Measurements from ENCODE around the gene TAS2R39. TPM values are rescaled to one million over a fixed set of nuclear protein-coding genes. Genes with fewer than 3 reads are reported as not detected.
A peak's percentile ranks its signal among the peaks of the same experiment; 100 is the strongest.
"Not testable (repeated sequence)": the region's sequence is repeated elsewhere in the genome, so short reads cannot be mapped to it uniquely, and the experiment has no call there.

The TAS2R39 gene
- total RNA-seq, 1 experiment from 2014 or later = not detected

DNA sequence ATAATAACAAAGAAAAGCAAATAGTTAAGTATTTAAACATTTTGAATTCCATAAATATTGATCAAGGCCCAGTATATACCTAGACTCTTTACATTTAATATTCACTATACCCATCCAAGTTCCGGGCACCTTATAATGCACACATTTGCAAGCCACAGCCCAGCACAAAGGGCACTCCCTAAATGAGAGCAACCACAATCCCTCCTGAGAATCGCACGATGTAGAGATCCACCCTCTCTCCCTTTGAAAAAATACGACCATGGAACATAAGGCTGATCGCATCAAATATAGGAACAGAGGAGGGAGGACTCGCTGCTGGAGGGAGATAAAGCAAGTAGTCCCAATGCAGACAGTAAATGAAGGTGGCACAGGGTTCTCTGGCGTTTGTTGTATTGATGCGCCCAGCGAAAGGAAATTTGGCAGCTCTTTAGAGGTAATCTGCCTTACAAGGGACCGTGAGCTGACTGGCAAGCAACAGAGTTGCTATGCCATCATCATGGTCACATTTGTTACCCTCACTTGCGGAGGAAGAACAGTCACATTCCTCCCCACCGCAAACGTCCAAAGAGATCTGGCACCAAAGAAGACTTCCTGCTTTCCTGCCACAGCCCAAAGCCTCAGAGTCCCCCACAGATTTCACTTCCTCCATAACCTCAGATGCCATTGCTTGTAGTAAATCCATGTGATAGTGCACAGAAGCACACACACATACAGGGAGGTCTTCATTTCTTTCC lies 22.5 kb downstream of the TAS2R39 start:
- no peak for DNase-seq (ENCODE audit: low read depth, low spot score)
- in situ Hi-C loops (cut with HindIII; ENCODE audit: low pct_unique_long_range_greater_than_20kb, low sequenced_read_pairs) = loop anchor here (25.0 kb wide), 1 partner anchor 193 kb away; no protein-coding TSS in a partner anchor

DNA sequence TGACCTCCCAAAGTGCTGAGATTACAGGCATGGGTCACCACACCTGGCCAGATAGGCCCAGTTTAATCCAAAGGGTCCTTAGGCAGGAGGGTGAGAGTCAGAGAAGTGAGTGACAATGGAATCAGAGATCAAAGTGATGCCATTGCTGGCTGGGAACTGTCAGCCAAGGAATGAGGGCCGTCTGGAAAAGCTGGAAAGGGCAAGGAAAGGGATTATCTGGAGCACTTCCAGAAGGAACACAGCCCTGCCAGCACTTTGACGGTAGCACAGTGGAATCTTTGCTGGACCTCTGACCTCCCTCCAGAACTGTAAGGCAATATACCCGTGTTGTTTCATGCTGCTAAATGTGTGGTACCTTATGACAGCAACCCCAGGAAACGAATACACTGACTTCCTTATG lies 27.3 kb downstream of the TAS2R39 start:
- in situ Hi-C loops (cut with HindIII; ENCODE audit: low pct_unique_long_range_greater_than_20kb, low sequenced_read_pairs) = loop anchor here (25.0 kb wide), 1 partner anchor 198 kb away; no protein-coding TSS in a partner anchor
- DNase-seq (ENCODE audit: low read depth, low spot score) = no peak

DNA sequence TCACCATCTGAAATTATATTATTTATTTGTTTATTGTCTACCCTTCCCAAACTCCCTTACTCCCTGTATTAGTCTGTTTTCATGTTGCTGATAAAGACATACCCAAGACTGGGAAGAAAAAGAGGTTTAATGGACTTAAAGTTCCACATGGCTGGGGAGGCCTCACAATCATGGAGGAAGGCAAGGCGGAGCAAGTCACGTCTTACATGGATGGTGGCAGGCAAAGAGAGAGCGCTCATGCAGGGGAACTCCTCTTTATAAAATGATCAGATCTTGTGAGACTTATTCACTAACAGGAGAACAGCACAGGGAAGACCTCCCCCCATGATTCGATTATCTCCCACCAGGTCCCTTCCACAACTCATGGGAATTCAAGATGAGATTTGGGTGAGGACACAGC lies 30.3 kb downstream of the TAS2R39 start:
- DNase-seq (ENCODE audit: low read depth, low spot score) = not testable (repeated sequence)
- in situ Hi-C loops (cut with HindIII; ENCODE audit: low pct_unique_long_range_greater_than_20kb, low sequenced_read_pairs) = loop anchor here (25.0 kb wide), 1 partner anchor 201 kb away; no protein-coding TSS in a partner anchor

DNA sequence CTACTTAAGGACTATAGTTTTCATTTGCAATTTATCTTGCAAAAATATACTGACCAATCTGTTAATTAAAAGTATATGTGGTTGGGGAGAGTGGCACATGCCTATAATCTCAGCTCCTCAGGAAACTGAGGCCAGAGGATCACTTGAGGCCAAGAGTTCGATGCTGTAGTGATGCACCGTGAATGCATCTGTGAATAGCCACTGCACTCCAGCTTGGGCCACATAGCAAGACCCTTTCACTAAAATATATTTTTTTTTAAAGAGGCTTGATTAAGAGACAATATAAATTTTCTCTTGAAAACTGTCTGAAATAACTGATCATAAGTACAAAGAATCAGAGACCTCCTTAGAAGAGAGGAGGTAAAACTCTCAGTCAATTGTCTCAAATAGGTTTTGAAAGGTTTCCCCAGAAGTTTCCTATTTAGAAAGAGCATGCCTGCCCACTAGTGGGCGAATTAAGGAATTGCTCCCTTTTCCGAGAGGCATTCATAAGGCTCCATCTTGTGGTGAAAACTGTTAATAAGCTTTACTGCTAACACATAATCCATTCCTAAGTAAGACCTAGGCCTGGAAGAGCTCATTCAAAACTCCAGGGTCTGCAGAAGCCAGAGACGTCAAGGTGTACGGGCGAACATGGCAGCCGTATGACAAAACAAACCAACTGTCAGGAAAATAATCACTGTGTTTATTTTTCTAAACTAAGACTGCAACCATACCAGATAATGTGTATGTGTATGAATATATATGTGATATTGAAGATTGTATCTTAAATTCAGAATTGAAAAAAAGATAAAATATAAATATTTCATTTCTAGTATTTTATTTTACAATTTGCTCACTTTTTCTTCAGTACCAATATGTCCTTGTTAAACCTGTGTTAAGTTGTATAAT lies 31.8 kb downstream of the TAS2R39 start:
- in situ Hi-C loops (cut with HindIII; ENCODE audit: low pct_unique_long_range_greater_than_20kb, low sequenced_read_pairs) = loop anchor here (25.0 kb wide), 1 partner anchor 203 kb away; no protein-coding TSS in a partner anchor
- DNase-seq (ENCODE audit: low read depth, low spot score) = peak; percentile 93

DNA sequence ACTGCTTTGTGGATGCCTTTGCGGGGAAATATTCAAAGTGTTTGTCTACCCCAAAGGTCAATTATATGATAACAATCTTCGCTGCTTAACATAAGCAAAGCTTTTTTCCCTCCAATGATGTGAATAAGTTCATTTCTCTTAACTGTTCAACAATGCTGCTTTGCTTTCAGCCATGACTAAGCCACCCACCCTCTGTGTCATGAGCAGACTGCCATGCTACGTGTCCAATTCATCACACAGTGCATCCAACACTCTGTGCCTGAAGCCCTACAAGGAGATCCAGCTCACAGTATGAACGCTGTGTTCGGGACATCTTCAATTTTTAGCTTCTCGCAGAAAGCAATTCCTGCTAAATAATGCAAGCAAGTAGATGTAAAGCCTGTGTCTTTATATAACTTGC lies 32.9 kb downstream of the TAS2R39 start:
- in situ Hi-C loops (cut with HindIII; ENCODE audit: low pct_unique_long_range_greater_than_20kb, low sequenced_read_pairs) = loop anchor here (25.0 kb wide), 1 partner anchor 204 kb away; no protein-coding TSS in a partner anchor
- DNase-seq (ENCODE audit: low read depth, low spot score) = peak; percentile 34

DNA sequence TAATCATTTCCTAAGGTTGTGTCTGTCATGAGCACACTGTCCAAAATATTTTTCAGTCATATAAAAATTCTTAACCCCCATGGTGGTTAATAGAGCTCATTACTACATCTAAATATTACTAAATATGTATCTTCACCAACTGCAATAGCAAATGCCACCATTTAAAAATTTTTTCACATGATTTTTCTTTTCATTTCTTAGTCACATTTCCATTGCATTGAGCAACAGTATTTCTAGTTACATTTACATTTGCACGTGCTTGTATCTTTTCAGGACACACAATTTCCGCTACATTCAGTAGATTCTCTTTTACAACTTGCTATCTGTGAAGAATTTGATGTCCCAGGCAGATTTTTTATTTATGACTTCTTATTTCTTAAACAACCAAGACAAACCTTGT lies 33.5 kb downstream of the TAS2R39 start:
- in situ Hi-C loops (cut with HindIII; ENCODE audit: low pct_unique_long_range_greater_than_20kb, low sequenced_read_pairs) = loop anchor here (25.0 kb wide), 1 partner anchor 204 kb away; no protein-coding TSS in a partner anchor
- DNase-seq (ENCODE audit: low read depth, low spot score) = no peak

DNA sequence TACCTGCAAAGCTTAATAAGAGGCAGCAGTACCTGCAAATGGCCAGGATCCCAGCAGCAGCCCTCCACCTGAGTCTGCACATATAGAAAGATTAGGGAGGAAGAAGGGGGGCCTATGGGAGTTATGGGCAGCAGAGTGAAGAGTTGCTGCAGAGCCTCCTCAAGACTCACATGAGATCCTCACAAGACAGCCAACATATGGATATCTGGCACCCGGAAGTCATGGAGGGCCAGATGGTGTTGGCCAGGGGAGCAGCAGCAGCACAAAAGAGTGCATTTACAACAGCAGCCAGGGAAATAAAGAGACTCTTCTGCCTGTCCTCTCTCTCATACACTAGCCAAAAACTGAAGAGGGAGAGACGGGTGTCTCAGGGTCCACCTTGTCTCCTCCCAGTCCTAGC lies 34.6 kb downstream of the TAS2R39 start:
- DNase-seq (ENCODE audit: low read depth, low spot score) = peak; percentile 79
- in situ Hi-C loops (cut with HindIII; ENCODE audit: low pct_unique_long_range_greater_than_20kb, low sequenced_read_pairs) = loop anchor here (25.0 kb wide), 1 partner anchor 206 kb away; no protein-coding TSS in a partner anchor

DNA sequence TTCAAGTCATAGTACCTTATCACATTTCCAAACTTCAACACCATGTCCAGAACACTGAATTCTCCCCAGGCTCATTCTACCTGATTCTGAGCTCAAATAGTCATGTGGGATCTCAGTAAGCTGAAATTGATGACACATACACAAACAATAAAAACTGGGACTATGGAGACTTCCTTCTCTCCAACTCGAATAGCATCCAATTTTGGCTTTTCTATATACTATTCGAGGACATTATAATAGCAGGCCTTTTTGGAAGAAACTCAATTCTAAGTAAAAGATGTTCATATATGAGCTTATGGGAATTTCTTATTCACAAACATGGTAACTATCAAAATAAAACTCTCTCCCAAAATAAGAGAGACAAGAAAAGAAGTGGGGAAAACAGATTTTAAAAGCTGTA lies 38.1 kb downstream of the TAS2R39 start:
- in situ Hi-C loops (cut with HindIII; ENCODE audit: low pct_unique_long_range_greater_than_20kb, low sequenced_read_pairs) = loop anchor here (25.0 kb wide), 1 partner anchor 209 kb away; no protein-coding TSS in a partner anchor
- DNase-seq (ENCODE audit: low read depth, low spot score) = no peak

DNA sequence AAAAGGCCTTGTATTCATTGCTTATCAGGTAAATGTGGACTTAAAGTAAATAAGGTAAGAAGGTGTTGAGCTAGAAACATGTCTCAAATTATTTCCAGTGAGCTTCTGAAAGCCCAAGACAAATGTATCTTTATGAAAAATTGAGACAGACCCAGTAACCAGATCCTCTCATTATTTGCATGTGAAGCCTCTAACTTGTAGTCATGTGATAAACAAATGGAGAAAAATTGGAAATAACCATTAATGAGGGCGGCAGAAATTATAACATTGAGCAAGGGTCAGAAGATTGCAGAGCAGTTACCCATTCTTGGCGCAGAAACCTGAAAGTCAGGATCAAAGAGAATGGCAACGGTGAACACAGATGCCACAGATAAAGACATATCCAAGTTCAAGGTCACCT lies 38.5 kb downstream of the TAS2R39 start, which contains the start of gene TAS2R40:
Gene TAS2R40, plus strand, starts transcription at position 301 of the 400 bp plus-strand sequence. Its CDS starts 42 bp downstream, at position 343.
- in situ Hi-C loops (cut with HindIII; ENCODE audit: low pct_unique_long_range_greater_than_20kb, low sequenced_read_pairs) = loop anchor here (25.0 kb wide), 1 partner anchor 209 kb away; no protein-coding TSS in a partner anchor

DNA sequence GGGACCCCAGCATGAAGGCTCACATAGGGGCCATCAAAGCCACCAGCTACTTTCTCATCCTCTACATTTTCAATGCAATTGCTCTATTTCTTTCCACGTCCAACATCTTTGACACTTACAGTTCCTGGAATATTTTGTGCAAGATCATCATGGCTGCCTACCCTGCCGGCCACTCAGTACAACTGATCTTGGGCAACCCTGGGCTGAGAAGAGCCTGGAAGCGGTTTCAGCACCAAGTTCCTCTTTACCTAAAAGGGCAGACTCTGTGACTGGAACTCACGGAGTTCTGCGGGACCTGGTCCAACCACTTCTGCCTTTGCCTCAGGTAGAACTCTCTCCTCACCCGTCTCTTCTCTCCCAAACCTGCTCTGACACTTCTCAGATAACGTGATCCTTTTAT lies 39.6 kb downstream of the TAS2R39 start:
- in situ Hi-C loops (cut with HindIII; ENCODE audit: low pct_unique_long_range_greater_than_20kb, low sequenced_read_pairs) = loop anchor here (25.0 kb wide), 1 partner anchor 210 kb away; no protein-coding TSS in a partner anchor
- DNase-seq (ENCODE audit: low read depth, low spot score) = no peak

More for the DNA sequence above, 38.5 kb downstream of the TAS2R39 start, which contains the start of gene TAS2R40:
- no peak for DNase-seq (ENCODE audit: low read depth, low spot score)

DNA sequence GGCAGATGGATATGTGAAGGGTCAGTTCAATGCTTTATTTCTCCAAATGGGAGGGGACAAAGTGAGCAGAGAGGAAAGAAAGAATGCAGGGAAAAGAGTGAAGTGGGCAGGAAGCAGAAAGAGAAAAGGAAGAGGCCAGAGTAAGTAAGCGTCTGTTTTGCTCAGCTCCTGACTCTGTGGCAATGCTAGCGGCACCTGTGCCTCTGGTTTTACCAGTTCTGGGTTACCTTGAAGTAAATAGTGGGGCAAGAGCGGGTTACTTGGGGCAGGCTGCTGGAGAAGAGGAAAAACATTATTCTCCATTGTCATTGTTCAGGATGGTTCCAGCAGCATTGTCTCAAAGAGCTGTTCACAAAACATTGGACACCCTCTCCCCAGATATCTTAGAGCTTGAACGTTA lies 40.6 kb downstream of the TAS2R39 start:
- DNase-seq (ENCODE audit: low read depth, low spot score) = no peak
- in situ Hi-C loops (cut with HindIII; ENCODE audit: low pct_unique_long_range_greater_than_20kb, low sequenced_read_pairs) = loop anchor here (25.0 kb wide), 1 partner anchor 211 kb away; no protein-coding TSS in a partner anchor

DNA sequence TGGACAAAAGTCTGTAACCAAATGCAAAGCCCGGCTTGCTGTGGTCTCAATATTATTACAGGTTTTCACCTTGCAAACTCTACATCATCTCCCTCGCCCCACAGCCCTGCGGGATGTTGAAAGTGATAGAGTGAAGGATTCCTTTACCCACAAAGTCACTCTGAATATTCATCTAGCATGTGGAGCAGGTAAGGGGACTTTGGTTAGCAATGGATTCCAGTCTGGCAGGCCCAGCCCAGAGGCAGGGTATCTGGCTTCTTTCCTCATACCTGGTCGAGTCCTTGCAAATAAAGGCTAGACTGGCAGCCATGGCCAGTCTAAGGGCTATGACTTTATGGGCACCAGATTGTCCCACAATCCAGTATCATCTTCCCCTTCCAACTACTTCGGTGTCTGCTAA lies 41.8 kb downstream of the TAS2R39 start:
- no peak for DNase-seq (ENCODE audit: low read depth, low spot score)
- in situ Hi-C loops (cut with HindIII; ENCODE audit: low pct_unique_long_range_greater_than_20kb, low sequenced_read_pairs) = loop anchor here (25.0 kb wide), 1 partner anchor 162 kb away; the partner anchor contains the start of gene ZYX

DNA sequence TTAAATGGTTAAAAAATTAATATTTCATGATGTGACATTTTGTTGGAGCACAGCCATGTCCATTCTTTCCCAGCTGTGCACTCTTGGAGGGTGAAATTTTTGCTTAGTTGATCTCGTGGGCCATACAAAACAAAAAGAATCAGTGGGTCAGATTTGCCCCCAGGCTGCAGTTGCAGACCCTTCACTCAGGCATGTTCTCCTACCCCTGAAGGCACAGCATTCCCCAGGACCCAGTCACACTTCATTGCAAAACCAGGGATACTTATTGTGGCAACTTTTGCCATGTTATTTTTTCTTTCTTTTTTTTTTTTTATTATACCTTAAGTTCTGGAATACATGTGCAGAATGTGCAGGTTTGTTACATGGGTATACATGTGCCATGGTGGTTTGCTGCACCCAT lies 44.6 kb downstream of the TAS2R39 start:
- in situ Hi-C loops (cut with HindIII; ENCODE audit: low pct_unique_long_range_greater_than_20kb, low sequenced_read_pairs) = loop anchor here (25.0 kb wide), 1 partner anchor 159 kb away; the partner anchor contains the start of gene ZYX

DNA sequence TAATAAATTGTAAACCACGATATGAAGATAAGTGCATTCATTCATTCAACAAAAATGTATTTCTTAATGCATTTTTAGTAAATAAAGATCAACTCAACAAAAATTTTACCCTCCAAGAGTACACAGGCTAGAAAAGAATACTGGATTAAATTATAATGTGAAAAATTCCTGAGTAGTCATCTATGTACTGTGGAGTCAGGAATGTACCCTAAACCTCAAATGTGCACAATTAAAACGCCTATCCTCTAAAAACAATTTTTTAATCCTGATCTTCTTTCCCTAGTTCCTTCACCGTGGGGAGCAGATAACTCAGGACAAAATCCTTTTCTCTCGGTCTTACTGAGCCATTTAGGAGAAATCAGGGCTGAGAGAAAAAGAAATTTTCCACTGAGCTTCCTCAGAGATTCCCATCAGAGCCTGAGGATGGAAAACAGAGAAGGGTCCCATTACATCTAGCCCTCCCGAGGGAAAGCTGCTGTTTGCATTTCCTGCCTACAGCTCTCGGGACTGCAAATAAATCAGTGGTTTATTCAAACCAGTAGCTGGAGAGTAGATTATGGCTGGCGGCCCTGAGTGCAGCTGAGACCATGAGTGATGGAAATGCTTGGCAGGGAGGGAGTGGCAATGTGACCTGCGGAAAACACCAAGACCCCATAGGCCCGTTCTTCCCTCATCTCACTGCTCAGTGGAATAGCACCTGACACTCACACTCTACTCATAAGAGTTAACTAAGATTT lies 46.0 kb downstream of the TAS2R39 start:
- in situ Hi-C loops (cut with HindIII; ENCODE audit: low pct_unique_long_range_greater_than_20kb, low sequenced_read_pairs) = loop anchor here (25.0 kb wide), 1 partner anchor 158 kb away; the partner anchor contains the start of gene ZYX
- DNase-seq (ENCODE audit: low read depth, low spot score) = peak; percentile 40

More for the DNA sequence above, 44.6 kb downstream of the TAS2R39 start:
- DNase-seq (ENCODE audit: low read depth, low spot score) = no peak

DNA sequence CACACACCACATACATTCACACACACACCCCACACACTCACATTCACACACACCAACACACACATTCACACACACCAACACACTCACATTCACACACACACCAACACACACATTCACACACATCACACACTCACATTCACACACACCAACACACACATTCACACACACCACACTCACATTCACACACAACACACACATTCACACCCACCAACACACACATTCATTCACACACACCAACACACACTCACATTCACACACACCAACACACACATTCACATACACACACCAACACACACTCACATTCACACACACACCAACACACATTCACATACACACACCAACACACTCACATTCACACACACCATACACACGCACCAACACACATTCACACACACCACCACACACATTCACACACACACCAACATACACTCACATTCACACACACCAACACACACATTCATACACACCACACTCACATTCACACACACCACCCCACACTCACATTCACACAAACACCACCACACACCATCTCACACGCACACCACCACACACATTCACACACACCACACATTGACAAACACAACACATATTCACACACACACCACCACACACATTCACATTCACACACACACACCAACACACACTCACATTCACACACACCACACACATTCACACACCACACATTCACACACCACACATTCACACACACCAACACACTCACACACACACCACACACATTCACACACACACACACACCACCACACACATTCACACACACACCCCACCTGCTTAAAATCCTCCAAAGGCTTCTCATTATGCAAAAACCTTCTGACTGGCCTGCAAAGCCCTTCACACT lies 47.6 kb downstream of the TAS2R39 start:
- DNase-seq (ENCODE audit: low read depth, low spot score) = no peak
- in situ Hi-C loops (cut with HindIII; ENCODE audit: low pct_unique_long_range_greater_than_20kb, low sequenced_read_pairs) = loop anchor here (25.0 kb wide), 1 partner anchor 156 kb away; the partner anchor contains the start of gene ZYX
